Astrocyte (in vitro differentiated cells and primary cell): ENCODE measurements around the gene C6orf136. TPM values are rescaled to one million over a fixed set of nuclear protein-coding genes. Genes with fewer than 3 reads are reported as not detected.

Source experiments
- DNase-seq: peaks from one replicate; pipeline ENCODE4 v3.0.0-alpha.2; 2010; ENCODE audit warnings: low read depth
- FAIRE-seq: peaks from 2 replicates; lab custom pipeline; 2011; peaks lifted over from hg19 to GRCh38; lab: Jason Lieb, UNC
- H2AFZ ChIP-seq: 2 replicates; pipeline ENCODE4 v1.6.0; 2012; ENCODE audit warnings: low read depth, low read length, inconsistent platforms
- H3K27ac ChIP-seq: 2 replicates; pipeline ENCODE4 v1.5.1; 2011; ENCODE audit warnings: low read depth, low read length, inconsistent platforms
- H3K27me3 ChIP-seq: 2 replicates; pipeline ENCODE4 v1.6.0; 2011; ENCODE audit warnings: low read length, inconsistent platforms; ENCODE audit not compliant: insufficient read depth
- H3K36me3 ChIP-seq: 2 replicates; pipeline ENCODE4 v1.5.1; 2011; ENCODE audit warnings: low read length, inconsistent platforms; ENCODE audit not compliant: insufficient read depth
- H3K4me1 ChIP-seq: 2 replicates; pipeline ENCODE4 v1.5.1; 2011; ENCODE audit warnings: low read length, inconsistent platforms; ENCODE audit not compliant: insufficient read depth
- H3K4me2 ChIP-seq: 2 replicates; pipeline ENCODE4 v1.6.0; 2012; ENCODE audit warnings: low read length, inconsistent platforms
- H3K4me3 ChIP-seq: 2 replicates; pipeline ENCODE4 v1.5.1; 2011; ENCODE audit warnings: low read depth, mild to moderate bottlenecking, low read length, inconsistent platforms; ENCODE audit not compliant: insufficient read depth
- H3K79me2 ChIP-seq: 2 replicates; pipeline ENCODE4 v1.6.0; 2012; ENCODE audit warnings: mild to moderate bottlenecking, low read length, inconsistent platforms; ENCODE audit not compliant: insufficient read depth
- H3K9ac ChIP-seq: 2 replicates; pipeline ENCODE4 v1.6.0; 2012; ENCODE audit warnings: mild to moderate bottlenecking, low read length, inconsistent platforms
- H3K9me3 ChIP-seq: 2 replicates; pipeline ENCODE4 v1.5.1; 2012; ENCODE audit warnings: low read depth, mild to moderate bottlenecking, low read length, inconsistent platforms; ENCODE audit not compliant: insufficient read depth
- H4K20me1 ChIP-seq: 2 replicates; pipeline ENCODE4 v1.6.0; 2012; ENCODE audit warnings: low read length, inconsistent platforms; ENCODE audit not compliant: insufficient read depth
- H3K27ac Mint-ChIP-seq: one replicate; pipeline ENCODE4 v1.8.0; 2021; ENCODE audit warnings: mild to moderate bottlenecking, mixed read lengths; ENCODE audit not compliant: unreplicated experiment
- H3K27me3 Mint-ChIP-seq: one replicate; pipeline ENCODE4 v1.8.0; 2021; ENCODE audit warnings: low read depth, mixed read lengths; ENCODE audit not compliant: unreplicated experiment
- H3K36me3 Mint-ChIP-seq: one replicate; pipeline ENCODE4 v1.8.0; 2021; ENCODE audit warnings: low read depth, mixed read lengths; ENCODE audit not compliant: unreplicated experiment
- H3K4me1 Mint-ChIP-seq: one replicate; pipeline ENCODE4 v1.8.0; 2021; ENCODE audit warnings: low read depth, mixed read lengths; ENCODE audit not compliant: unreplicated experiment
- H3K4me3 Mint-ChIP-seq: one replicate; pipeline ENCODE4 v1.8.0; 2021; ENCODE audit warnings: mild to moderate bottlenecking, moderate library complexity, mixed read lengths; ENCODE audit not compliant: unreplicated experiment
- H3K9me3 Mint-ChIP-seq: one replicate; pipeline ENCODE4 v1.8.0; 2021; ENCODE audit warnings: mild to moderate bottlenecking, mixed read lengths; ENCODE audit not compliant: unreplicated experiment
- CTCF ChIP-seq: IDR thresholded peaks from 2 replicates; pipeline ENCODE4 v1.5.1; 2011; ENCODE audit warnings: low read depth, mild to moderate bottlenecking, inconsistent platforms, low read length, moderate library complexity; ENCODE audit not compliant: insufficient read depth
- EZH2 ChIP-seq: IDR thresholded peaks from 2 replicates; pipeline ENCODE4 v1.6.1; 2012; ENCODE audit warnings: mild to moderate bottlenecking, low read length, inconsistent platforms; ENCODE audit not compliant: insufficient read depth
- total RNA-seq: library from RNA; stranded (reverse); gene quantifications from 2 replicates; pipeline ENCODE4 v1.2.1, GENCODE V29; 2021

Gene C6orf136
- total RNA-seq, 1 donor from 2014 or later, result 12.7 TPM

GRCh38 chr6:30647242-30648116 is 546 bp downstream of the C6orf136 start:
- Mint-ChIP-seq H3K27me3 (no peaks in the 10 kb centered on the region), H3K36me3 (peaks cover 34% of the 10 kb centered on the region), H3K4me3 (peak overlapping the region; percentile 88), H3K4me1 (peaks cover 8% of the 10 kb centered on the region), H3K9me3 (no peaks in the 10 kb centered on the region), H3K27ac (peak overlapping the region; percentile 80)
- Histone ChIP-seq H3K4me2 (peak overlapping the region; percentile 84), H3K4me1 (peaks cover 6% of the 10 kb centered on the region), H3K27me3 (no peaks in the 10 kb centered on the region), H3K36me3 (peaks cover 18% of the 10 kb centered on the region), H2AFZ (peak overlapping the region; percentile 91), H3K9me3 (no peaks in the 10 kb centered on the region), H3K9ac (peak overlapping the region; percentile 88), H3K79me2 (peaks cover 15% of the 10 kb centered on the region), H4K20me1 (peaks cover 3% of the 10 kb centered on the region), H3K27ac (peak overlapping the region; percentile 70), H3K4me3 (peak overlapping the region; percentile 87)
- DNase-seq (no peak), FAIRE-seq (no peak)
- TF ChIP-seq EZH2, result no peak
- TF ChIP-seq CTCF, result no peak

GRCh38 chr6:30651143-30651542 is 4.2 kb downstream of the C6orf136 start:
- Mint-ChIP-seq H3K27me3 (no peaks in the 10 kb centered on the region), H3K36me3 (peaks cover 26% of the 10 kb centered on the region), H3K4me3 (peak overlapping the region; percentile 64), H3K9me3 (no peaks in the 10 kb centered on the region), H3K27ac (no peak overlapping the region), H3K4me1 (peaks cover 21% of the 10 kb centered on the region)
- no peak overlapping the region for H3K4me2 ChIP-seq
- H2AFZ ChIP-seq, result no peak overlapping the region
- H3K27me3 ChIP-seq, result no peaks in the 10 kb centered on the region
- H3K36me3 ChIP-seq, result peaks cover 37% of the 10 kb centered on the region
- no peak overlapping the region for H3K9ac ChIP-seq
- peaks cover 6% of the 10 kb centered on the region for H3K4me1 ChIP-seq
- TF ChIP-seq EZH2 (no peak), CTCF (no peak)
- peaks cover 13% of the 10 kb centered on the region for H3K79me2 ChIP-seq
- DNase-seq (no peak), FAIRE-seq (no peak)
- H4K20me1 ChIP-seq, result peaks cover 3% of the 10 kb centered on the region
- H3K9me3 ChIP-seq, result no peaks in the 10 kb centered on the region
- H3K27ac ChIP-seq, result no peak overlapping the region
- H3K4me3 ChIP-seq, result no peak overlapping the region
